Smooth muscle cell (in vitro differentiated cells): ENCODE results near the gene RBBP6. TPM values are rescaled to one million over a fixed set of nuclear protein-coding genes. Genes with fewer than 3 reads are reported as not detected.

Source experiments
- DNase-seq: peaks from one replicate; lab custom pipeline; 2025; ENCODE audit not compliant: unreplicated experiment; lab: John Stamatoyannopoulos, UW
- H2AFZ ChIP-seq: fragments of 200-600 bp; sonication (generic); 2 replicates; pipeline ENCODE4 v1.6.0; 2016; ENCODE audit warnings: antibody characterized with exemption, low read depth, mild to moderate bottlenecking
- H3F3A ChIP-seq: fragments of 200-600 bp; sonication (generic); 2 replicates; pipeline ENCODE4 v1.6.0; 2017; ENCODE audit warnings: antibody characterized with exemption, low read depth
- H3K27ac ChIP-seq: fragments of 200-600 bp; sonication (generic); 2 replicates; pipeline ENCODE4 v1.5.1; 2016; ENCODE audit warnings: low read depth, mild to moderate bottlenecking
- H3K27me3 ChIP-seq: fragments of 200-600 bp; sonication (generic); 2 replicates; pipeline ENCODE4 v1.6.1; 2016; ENCODE audit warnings: low read depth, mild to moderate bottlenecking
- H3K36me3 ChIP-seq: fragments of 200-600 bp; sonication (generic); 2 replicates; pipeline ENCODE4 v1.5.1; 2016; ENCODE audit warnings: low read depth
- H3K4me1 ChIP-seq: fragments of 200-600 bp; sonication (generic); 2 replicates; pipeline ENCODE4 v1.5.1; 2016; ENCODE audit warnings: low read depth
- H3K4me2 ChIP-seq: fragments of 200-600 bp; sonication (generic); 2 replicates; pipeline ENCODE4 v1.6.0; 2016; ENCODE audit warnings: mild to moderate bottlenecking
- H3K4me3 ChIP-seq: fragments of 200-600 bp; sonication (generic); 2 replicates; pipeline ENCODE4 v1.5.1; 2016; ENCODE audit warnings: mild to moderate bottlenecking
- H3K79me2 ChIP-seq: fragments of 200-600 bp; sonication (generic); 2 replicates; pipeline ENCODE4 v1.6.0; 2016; ENCODE audit warnings: low read depth, mild to moderate bottlenecking
- H3K9ac ChIP-seq: fragments of 200-600 bp; sonication (generic); 2 replicates; pipeline ENCODE4 v1.6.0; 2016; ENCODE audit warnings: low read depth
- H3K9me3 ChIP-seq: fragments of 200-600 bp; sonication (generic); replicated peaks from 2 replicates; pipeline ENCODE4 v1.5.1; 2016; ENCODE audit warnings: low read depth
- H4K20me1 ChIP-seq: fragments of 200-600 bp; sonication (generic); 2 replicates; pipeline ENCODE4 v1.6.0; 2016; ENCODE audit warnings: low read depth
- WGBS: methylation state at CpG from one replicate; pipeline ENCODE4 v1.1.7; 2016; ENCODE audit warnings: low lambda C conversion rate; 5-methylcytosine and 5-hydroxymethylcytosine counted together
- polyA plus RNA-seq: library from polyadenylated mRNA; unstranded; fragments of >200 nt; fragmentation: Nextera tagmentation; extraction: Ambion mirVana; gene quantifications from 2 replicates; pipeline ENCODE4 v1.2.1, GENCODE V29; 2016
- total RNA-seq: library from RNA; depleted of rRNA; stranded (reverse); fragments of >200 nt; gene quantifications from 2 replicates; pipeline ENCODE4 v1.2.3, GENCODE V29; 2014
- TF ChIP-seq, protein P1 (sequence below): fragments of 200-600 bp; sonication (generic); IDR thresholded peaks from 2 replicates; pipeline ENCODE4 v1.5.1; 2017; ENCODE audit warnings: borderline replicate concordance, mild to moderate bottlenecking, antibody characterized with exemption; ENCODE audit not compliant: insufficient read depth, poor library complexity, severe bottlenecking

Gene RBBP6, protein sequence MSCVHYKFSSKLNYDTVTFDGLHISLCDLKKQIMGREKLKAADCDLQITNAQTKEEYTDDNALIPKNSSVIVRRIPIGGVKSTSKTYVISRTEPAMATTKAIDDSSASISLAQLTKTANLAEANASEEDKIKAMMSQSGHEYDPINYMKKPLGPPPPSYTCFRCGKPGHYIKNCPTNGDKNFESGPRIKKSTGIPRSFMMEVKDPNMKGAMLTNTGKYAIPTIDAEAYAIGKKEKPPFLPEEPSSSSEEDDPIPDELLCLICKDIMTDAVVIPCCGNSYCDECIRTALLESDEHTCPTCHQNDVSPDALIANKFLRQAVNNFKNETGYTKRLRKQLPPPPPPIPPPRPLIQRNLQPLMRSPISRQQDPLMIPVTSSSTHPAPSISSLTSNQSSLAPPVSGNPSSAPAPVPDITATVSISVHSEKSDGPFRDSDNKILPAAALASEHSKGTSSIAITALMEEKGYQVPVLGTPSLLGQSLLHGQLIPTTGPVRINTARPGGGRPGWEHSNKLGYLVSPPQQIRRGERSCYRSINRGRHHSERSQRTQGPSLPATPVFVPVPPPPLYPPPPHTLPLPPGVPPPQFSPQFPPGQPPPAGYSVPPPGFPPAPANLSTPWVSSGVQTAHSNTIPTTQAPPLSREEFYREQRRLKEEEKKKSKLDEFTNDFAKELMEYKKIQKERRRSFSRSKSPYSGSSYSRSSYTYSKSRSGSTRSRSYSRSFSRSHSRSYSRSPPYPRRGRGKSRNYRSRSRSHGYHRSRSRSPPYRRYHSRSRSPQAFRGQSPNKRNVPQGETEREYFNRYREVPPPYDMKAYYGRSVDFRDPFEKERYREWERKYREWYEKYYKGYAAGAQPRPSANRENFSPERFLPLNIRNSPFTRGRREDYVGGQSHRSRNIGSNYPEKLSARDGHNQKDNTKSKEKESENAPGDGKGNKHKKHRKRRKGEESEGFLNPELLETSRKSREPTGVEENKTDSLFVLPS (N-terminal part only)
- total RNA-seq (70.2 and 80.6 TPM in 2 replicates), polyA plus RNA-seq (40.4 and 48.6 TPM in 2 replicates)

DNA sequence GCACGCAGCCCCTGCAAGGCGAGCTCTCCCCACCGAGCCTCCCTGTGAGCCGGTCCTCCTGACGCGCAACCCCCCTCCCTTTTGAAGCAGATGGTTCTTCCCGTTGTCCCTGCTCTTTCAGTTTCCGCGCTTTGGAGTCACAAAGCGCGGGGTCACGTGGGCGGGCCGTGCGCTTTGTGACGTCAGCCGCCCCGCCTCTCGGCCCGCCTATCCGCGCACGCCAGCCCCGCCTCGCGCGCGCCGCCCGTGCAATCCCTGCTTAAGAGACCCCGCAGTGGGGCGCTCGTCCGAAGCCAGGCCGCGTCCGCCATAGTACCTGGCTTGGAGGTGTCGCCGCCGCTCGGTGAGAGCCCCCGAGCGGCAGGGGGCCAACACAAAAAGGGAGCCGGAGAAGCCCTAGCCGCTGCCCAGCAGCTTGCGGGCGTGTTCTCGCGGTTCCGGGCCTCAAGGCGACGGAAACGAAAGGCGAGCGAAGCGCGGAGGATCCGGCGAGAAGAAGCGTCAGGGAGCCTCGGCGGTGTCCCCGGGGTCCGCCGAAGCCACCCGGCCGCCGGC, at the start of gene RBBP6:
TSS of gene RBBP6 (plus strand) at position 272 of the 555 bp plus-strand sequence. CDS start 1,061 bp downstream, outside the sequence.
- Histone ChIP-seq H3K27ac (peak within 1 kb of the TSS; percentile 100), H3K9ac (peak within 1 kb of the TSS; percentile 100), H3K4me2 (peak within 1 kb of the TSS; percentile 88), H3K9me3 (no peaks in the 10 kb centered on the region), H3F3A (peaks cover 3% of the 10 kb centered on the region), H3K79me2 (peaks cover 49% of the 10 kb centered on the region), H3K4me3 (peak within 1 kb of the TSS; percentile 96), H3K4me1 (peaks cover 22% of the 10 kb centered on the region), H2AFZ (peak within 1 kb of the TSS; percentile 90), H4K20me1 (peaks cover 46% of the 10 kb centered on the region), H3K27me3 (no peaks in the 10 kb centered on the region), H3K36me3 (no peaks in the 10 kb centered on the region)
- TF ChIP-seq, protein P1, sequence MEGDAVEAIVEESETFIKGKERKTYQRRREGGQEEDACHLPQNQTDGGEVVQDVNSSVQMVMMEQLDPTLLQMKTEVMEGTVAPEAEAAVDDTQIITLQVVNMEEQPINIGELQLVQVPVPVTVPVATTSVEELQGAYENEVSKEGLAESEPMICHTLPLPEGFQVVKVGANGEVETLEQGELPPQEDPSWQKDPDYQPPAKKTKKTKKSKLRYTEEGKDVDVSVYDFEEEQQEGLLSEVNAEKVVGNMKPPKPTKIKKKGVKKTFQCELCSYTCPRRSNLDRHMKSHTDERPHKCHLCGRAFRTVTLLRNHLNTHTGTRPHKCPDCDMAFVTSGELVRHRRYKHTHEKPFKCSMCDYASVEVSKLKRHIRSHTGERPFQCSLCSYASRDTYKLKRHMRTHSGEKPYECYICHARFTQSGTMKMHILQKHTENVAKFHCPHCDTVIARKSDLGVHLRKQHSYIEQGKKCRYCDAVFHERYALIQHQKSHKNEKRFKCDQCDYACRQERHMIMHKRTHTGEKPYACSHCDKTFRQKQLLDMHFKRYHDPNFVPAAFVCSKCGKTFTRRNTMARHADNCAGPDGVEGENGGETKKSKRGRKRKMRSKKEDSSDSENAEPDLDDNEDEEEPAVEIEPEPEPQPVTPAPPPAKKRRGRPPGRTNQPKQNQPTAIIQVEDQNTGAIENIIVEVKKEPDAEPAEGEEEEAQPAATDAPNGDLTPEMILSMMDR, result no peak
- 1% methylated on average over 68 of the region's 68 CpGs for WGBS
- peak; percentile 76 for DNase-seq

GRCh38 chr16:24490866-24491265, 48.5 kb upstream of the RBBP6 start:
- Histone ChIP-seq H3K27me3 (no peaks in the 10 kb centered on the region), H4K20me1 (no peaks in the 10 kb centered on the region), H3K9me3 (no peaks in the 10 kb centered on the region), H3K4me1 (no peaks in the 10 kb centered on the region), H2AFZ (no peak overlapping the region), H3K4me3 (no peak overlapping the region), H3K79me2 (no peaks in the 10 kb centered on the region), H3K9ac (no peak overlapping the region), H3K4me2 (no peak overlapping the region), H3K36me3 (no peaks in the 10 kb centered on the region), H3F3A (no peaks in the 10 kb centered on the region), H3K27ac (no peak overlapping the region)
- DNase-seq, result no peak
- TF ChIP-seq, protein P1, result no peak
- 82% methylated on average over 2 of the region's 2 CpGs for WGBS

- Histone ChIP-seq H2AFZ (no peak overlapping the region), H3K36me3 (no peaks in the 10 kb centered on the region), H3K9me3 (no peaks in the 10 kb centered on the region), H4K20me1 (no peaks in the 10 kb centered on the region), H3K79me2 (no peaks in the 10 kb centered on the region), H3K4me3 (no peak overlapping the region), H3K27ac (no peak overlapping the region), H3K4me1 (no peaks in the 10 kb centered on the region), H3F3A (no peaks in the 10 kb centered on the region), H3K27me3 (no peaks in the 10 kb centered on the region), H3K9ac (no peak overlapping the region), H3K4me2 (no peak overlapping the region)
- DNase-seq, result no peak
- WGBS, result 73% methylated on average over 2 of the region's 2 CpGs
- TF ChIP-seq, protein P1, result no peak
Observed at GRCh38 chr16:24491731-24492130, 47.6 kb upstream of the RBBP6 start.
